Raji (cell line): ENCODE data around the gene STAMBP.

Source experiments
- POLR2A ChIP-seq: IDR thresholded peaks from 2 replicates; pipeline ENCODE4 v1.6.1; 2011; ENCODE audit warnings: low read depth, low read length, control low read depth; ENCODE audit not compliant: insufficient read depth

STAMBP gene

DNA sequence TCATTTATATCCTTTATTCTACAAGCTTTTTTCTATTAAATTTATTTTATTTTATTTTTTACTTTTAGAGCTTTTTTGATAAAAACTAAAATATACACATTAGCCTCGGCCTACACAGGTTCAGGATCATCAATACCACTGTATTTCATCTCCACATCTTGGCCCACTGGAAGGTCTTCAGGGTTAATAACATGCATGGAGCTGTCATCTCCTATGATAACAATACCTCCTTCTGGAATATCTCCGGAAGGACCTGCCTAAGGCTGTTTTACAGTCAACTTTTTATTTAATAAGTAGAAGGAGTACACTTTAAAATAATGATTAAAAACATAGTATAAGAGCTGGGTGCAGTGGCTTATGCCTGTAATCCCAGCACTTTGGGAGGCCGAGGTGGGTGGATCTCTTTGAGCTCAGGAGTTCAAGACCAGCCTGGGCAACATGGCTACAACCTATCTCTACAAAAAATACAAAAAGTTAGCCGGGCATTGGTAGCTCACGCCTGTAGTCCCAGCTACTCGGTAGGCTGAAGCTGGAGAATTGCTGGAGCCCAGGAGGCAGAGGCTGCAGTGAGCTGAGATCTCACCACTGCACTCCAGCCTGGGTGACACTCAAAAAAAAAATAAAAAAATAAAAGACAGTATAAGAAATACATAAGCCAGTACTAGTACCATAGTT is 82.2 kb downstream of the STAMBP start:
- TF ChIP-seq POLR2A = no peak

DNA sequence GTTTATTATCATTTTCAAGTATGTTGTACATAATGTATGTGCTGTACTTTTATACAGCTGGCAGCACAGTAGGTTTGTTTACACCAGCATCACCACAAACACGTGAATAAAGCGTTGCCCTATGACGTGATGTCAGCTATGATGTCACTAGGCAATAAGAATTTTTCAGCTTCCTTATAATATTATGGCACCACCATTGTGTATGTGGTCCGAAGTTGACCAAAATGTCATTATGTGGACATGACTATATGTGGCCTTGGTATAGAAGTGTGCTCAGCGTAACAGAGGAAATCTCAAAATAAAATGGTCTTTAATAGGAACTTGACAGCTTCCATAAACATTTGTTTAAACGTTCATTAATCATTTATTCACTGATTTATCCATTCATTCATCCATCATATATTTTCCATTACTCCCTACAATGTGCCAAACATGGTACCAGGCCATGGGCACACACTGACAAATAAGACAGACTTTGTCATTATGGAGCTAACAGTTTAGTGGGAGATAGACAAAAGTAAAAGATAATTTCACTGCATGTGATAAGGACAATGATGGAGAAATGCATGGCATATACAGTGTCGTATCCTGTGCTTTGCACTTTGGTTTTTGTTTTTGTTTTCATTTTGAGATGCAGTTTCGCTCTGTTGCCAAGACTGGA is 82.9 kb downstream of the STAMBP start:
- no peak for TF ChIP-seq POLR2A

DNA sequence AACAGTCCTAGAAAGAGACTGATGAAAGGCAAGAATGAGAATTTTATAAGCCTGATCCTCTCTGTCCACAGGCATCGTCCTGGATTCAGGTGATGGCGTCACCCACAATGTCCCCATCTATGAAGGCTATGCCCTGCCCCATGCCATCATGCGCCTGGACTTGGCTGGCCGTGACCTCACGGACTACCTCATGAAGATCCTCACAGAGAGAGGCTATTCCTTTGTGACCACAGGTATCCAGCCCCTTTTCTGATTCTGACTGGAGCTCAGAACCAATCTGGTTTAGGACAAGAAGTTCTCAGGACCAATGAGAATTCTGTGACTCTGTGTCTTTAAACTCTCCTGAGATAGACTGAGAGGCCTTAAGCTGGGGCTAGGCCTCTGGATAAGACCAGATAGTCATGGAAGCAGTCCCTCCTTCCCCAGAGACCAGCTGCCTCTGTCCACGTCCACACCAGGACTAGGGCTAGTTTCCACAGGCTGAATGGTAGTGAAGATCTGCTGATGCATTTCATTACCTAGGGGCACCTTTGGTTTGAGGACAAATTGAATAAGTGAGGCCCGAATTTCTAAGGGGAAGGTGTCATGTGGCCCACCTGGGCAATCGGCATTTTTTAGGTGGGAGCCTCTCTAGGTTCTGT is 84.8 kb downstream of the STAMBP start:
- TF ChIP-seq POLR2A = no peak

DNA sequence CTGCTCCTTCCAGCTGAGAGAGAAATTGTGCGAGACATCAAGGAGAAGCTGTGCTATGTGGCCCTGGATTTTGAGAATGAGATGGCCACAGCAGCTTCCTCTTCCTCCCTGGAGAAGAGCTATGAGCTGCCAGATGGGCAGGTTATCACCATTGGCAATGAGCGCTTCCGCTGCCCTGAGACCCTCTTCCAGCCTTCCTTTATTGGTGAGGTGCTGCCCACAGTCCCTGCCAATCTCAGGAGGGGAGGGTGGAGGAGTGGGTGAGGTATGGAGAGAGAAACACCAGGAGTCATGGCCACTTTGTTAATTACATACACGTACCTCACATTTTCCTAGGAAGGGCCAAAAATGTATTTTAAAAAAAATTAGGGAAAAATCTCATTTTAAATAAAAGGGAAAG is 85.9 kb downstream of the STAMBP start:
- TF ChIP-seq POLR2A = no peak

DNA sequence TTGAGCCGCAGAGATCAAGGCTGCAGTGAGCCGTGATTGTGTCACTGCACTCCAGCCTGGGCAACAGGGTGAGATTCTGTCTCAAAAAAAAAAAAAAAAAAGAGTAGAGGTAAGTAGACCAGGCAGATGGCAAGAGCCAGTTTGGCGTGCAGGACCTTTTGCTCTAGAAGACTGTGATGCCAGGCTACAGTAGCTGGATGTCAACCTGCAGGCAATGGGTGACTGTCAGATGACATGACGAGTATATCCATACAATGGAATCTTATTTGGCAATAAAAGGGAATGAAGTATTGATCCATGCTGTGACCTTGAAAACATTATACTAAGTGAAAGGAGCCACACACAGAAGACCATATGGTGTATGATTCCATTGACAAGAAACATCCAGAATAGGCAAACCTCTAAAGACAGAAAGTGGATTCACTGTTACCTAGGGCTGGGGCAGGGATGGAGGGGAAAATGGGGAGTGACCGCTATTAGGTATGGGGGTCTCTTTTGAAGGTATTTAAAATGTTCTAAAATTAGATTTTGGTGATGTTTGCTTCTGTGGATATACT is 86.8 kb downstream of the STAMBP start:
- TF ChIP-seq POLR2A = no peak

DNA sequence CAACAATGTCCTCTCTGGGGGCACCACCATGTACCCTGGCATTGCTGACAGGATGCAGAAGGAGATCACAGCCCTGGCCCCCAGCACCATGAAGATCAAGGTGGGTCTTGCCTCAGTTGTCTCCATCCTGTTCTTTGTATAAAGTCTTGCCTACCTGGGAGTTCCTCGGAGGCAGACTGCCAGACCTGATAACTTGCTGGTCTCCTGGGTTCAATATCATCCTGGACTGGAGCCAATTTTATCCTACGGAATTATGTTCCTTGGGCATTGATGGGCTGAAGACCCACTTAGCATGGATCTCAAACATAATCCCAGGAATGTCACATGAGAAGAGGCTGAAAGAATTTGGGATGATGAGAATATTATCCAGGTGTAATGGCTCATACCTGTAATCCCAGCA is 87.9 kb downstream of the STAMBP start:
- no peak for TF ChIP-seq POLR2A

DNA sequence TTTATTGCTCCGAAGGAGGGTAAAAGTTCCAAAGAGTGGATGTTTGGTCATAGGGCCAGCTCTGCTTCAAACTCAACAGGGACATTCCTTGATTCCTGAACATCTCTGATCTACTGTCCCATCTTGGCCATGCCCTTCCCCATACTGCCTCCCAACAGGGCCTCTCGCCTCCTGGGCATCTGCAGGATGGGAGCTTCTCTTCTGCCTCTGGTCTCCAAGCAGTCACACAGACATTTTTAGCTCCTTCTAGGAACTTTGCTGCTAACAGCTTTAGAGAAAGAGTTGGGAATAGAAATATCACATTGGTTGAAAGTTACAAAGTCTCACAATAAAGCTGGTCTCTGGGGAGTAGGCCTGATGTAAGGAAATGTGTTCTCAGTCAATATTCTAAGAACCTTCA is 88.5 kb downstream of the STAMBP start:
- no peak for TF ChIP-seq POLR2A

DNA sequence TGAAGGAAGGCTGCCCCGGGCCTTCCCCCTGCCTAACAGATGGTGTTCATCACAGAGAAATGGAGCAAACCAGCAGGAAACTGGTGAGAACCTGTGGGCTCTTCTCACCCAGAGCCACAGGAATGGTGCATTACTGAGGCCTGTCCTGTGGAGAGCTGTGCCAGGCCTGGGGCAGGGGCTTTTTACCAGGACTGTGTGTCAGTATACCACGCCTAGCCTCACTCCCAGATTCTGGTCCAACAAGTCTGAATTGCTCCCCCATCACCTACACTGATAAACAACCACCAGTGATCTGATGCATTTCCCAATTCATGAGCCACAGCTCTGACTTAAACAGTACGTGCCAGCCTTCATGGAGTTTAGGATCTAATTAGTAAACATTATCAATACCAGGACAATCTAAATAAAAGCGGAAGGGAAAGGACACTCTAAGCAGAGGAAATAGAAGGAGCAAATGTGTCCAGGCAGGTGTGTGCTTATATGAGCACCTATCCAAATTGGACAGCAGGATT is 89.0 kb downstream of the STAMBP start:
- TF ChIP-seq POLR2A = no peak

DNA sequence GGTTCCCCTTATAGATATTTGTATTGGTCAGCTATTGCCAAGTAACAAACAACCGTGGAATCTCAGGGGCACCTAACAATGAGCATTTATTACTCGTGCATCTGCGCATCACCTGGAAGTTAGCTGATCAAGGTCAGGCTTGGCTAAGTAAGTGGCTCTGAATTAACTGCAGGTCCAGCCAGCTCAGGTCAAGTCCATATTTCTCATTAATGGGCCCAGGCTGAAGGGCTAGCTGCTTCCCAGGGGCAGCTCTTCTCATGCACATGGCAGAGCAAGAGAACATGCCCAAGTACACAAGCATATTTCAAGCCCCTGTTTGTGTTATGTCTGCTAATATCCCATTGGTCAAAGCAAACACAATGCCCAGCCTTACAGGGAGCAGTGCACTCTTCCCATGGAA is 90.1 kb downstream of the STAMBP start:
- TF ChIP-seq POLR2A = no peak

DNA sequence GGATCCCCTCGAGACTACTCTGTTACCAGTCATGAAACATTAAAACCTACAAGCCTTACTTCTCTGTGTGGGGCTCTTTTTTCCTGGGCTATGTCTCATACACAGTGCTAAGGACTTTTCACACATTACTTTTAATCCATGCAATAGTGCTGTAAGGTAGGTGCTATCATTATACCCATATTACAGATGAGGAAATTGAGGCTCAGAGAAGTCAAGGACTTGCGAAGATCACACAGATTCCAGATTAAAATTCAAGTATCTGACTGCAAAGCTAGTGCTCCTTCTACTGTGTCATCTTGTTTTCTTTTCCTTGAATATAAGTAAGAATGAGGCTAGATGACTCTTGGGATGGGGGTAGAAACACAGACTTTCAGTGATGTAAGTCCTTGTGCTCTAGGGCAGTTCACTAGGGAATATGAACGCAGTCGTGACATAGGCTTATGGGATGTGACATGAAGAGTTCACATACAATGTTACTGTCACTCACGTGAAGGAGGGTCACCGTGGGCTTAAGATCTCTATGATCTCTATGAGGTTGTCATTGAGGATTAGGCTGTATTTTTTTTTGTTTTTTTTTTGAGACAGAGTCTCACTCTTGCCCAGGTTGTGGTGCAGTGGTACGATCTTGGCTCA is 91.0 kb downstream of the STAMBP start:
- TF ChIP-seq POLR2A = no peak

DNA sequence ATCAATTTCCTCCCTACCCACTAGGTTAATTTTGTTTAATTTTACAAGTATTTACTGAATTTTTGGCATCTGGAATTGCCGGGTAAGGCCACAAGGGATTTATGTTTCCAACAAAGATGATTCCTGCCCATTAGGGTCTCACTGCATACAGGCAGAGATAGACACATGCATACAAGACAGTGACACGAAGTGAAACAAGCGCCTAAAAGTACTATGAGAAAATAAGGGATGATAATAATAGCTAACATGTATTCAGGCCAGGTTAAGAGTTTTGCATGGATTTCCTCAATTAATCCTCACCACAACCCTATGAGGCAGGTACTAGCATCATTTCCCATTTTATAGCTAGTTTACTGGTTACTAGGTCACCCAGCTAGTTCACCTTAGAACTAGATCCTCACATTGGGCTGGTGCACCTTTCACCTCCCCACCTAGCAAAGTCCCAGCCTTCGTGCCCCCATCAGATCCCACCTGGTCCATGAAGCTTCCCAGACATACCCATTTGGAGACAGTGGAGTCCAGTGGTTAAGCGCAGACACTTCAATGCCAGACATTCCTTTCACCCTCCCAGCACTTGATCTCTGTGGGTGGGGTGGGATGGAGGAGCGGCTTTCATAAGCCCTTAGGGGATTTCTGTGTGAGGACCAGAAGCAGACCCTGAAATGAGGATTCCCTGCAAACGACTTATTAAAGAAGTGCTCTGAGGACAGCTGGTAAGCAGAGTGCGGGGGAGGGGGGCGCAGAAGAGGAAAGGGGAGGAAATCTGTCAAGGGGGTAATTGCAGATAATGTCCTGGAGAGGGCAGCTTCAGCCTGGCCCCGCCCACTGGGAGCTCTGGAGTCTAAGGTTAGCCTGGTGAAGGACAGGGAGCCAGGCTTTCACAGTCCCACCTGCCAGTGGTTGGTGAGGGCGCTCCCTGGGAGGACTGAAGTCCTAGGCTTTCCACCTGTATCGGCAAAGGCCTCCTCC is 92.1 kb downstream of the STAMBP start:
- TF ChIP-seq POLR2A = no peak

DNA sequence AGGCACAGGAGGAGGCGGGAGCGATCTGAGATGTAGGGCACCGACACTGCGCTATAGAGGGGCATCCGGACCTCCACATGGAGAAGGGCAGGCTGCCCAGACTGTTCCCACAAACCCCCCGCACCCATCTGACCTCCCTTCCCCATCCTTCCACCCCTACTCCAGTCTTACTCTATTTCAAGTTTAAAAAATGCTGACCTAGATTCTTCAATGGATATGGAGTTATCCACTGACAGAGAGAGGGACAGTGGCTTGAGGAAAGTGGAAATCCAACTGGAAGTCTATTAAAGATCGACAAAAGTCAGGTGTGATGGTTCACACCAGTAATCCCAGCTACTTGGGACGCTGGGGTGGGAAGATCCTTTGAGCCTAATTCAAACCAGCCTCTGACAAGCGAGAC is 92.8 kb downstream of the STAMBP start:
- TF ChIP-seq POLR2A = no peak

DNA sequence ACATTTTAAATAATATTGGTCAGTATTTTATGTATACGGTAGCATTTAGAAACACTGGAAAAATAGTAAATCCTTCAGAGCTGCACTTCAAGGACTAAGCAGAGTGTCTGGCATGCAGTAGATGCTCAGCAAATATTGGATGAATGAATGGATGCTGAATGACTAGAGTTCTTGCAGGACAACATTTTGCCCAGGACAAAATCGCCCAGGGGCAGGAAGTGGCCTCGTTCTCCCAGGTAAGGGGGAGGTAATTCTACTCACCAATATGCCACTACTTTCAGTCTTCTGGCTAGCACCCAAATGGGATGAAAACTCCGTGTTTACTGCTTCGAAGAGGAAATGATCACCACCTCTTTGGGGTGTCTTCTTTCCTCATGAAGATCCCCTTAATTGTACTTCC is 93.9 kb downstream of the STAMBP start:
- TF ChIP-seq POLR2A = no peak
